C4-2B (cell line): Measurements from ENCODE around the gene GARIN3.

ENCODE experiments used
- H3K27ac ChIP-seq: fragments of 450-650 bp; 2 replicates; pipeline ENCODE4 v1.5.1; 2017
- CTCF ChIP-seq: fragments of 450-650 bp; conservative IDR thresholded peaks from 2 replicates; pipeline ENCODE4 v1.5.1; 2017; ENCODE audit warnings: mild to moderate bottlenecking
- ZFX ChIP-seq: fragments of 450-650 bp; IDR thresholded peaks from 2 replicates; pipeline ENCODE4 v1.6.1; 2017

GARIN3 gene

GRCh38 chr5:157159209-157159751 is 6.8 kb downstream of the GARIN3 start:
- TF ChIP-seq CTCF: no peak
- TF ChIP-seq ZFX: no peak
- no peak overlapping the region for H3K27ac ChIP-seq

- H3K27ac ChIP-seq: no peak overlapping the region
- TF ChIP-seq ZFX: no peak
- no peak for TF ChIP-seq CTCF
Observed at GRCh38 chr5:157157293-157157891, 8.7 kb downstream of the GARIN3 start.

GRCh38 chr5:157155297-157155696 is 10.8 kb downstream of the GARIN3 start:
- no peak for TF ChIP-seq ZFX
- no peak for TF ChIP-seq CTCF

GRCh38 chr5:157150995-157151394 is 15.1 kb downstream of the GARIN3 start:
- no peak overlapping the region for H3K27ac ChIP-seq
- TF ChIP-seq CTCF (no peak), ZFX (no peak)

More at GRCh38 chr5:157155297-157155696, 10.8 kb downstream of the GARIN3 start:
- H3K27ac ChIP-seq: no peak overlapping the region

- TF ChIP-seq ZFX: no peak
- TF ChIP-seq CTCF: peak; percentile 93
- no peak overlapping the region for H3K27ac ChIP-seq
Observed at GRCh38 chr5:157148734-157149615, 17.1 kb downstream of the GARIN3 start.

- TF ChIP-seq ZFX: no peak
- no peak for TF ChIP-seq CTCF
- peak overlapping the region; percentile 84 for H3K27ac ChIP-seq
Observed at GRCh38 chr5:157143127-157143971, 22.7 kb downstream of the GARIN3 start.
